ENCODE results near the gene ST6GALNAC3.
"Not testable (repeated sequence)": the region's sequence is repeated elsewhere in the genome, so short reads cannot be mapped to it uniquely, and the experiment has no call there.

ST6GALNAC3 gene

DNA sequence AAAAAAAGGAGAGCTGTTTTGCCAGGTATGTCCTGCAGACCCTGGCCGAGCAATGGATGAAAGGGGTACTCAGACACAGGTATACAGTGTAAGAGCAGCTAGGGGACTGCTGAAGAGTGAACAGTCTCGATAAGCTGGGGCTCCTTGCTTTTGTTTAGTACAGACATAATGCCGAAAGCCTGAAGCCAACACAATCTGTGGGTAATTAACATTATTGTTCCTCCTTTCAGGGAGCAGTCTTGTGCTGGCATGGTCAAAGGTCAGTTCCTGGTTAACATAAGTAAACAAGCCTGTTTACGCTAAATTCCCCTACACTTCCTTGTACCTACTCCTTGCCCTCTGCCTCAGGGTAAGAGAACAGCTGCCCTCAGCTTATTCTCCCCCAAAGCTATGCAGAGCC is 520.5 kb downstream of the ST6GALNAC3 start:
- DNase-seq: no peak

DNA sequence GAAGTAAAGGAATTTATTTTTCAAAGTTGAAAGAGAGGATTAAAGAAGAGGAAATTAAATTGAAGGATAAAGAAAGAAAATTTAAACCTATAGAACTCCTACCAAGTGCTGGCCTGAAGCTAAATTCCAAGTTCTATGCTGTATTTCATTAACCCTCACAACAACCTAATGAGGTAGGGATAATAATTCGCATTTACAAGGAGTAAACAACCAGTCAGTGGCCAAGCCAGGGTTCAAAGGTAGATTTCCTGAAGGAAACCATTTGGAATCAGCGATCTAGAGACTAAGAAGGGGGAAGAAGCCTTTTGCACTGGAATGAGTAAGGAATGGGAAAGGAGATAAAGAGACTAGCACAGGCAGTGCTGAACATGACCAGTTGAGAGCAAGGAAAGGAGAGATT is 526.9 kb downstream of the ST6GALNAC3 start:
- no peak for DNase-seq

DNA sequence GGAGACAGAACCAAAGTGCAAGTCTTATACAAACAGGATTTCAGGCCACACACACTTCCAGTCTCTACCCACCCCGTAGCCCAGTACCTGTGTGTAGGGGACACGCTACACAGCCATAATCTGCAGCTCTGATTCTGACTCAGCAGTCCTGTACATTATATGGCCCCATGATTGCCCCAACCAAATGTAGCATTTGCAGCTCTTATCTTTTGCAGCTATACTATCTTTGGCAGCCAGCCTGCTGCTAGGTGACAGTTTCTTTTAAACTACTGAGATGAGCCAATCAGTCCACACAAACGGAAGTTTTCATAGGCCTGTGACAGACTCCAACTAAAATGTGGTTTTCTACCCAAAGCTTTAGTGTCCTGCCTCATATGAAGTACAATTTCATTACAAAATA is 533.2 kb downstream of the ST6GALNAC3 start:
- no peak for DNase-seq

GRCh38 chr1:76611770-76612445 is 537.4 kb downstream of the ST6GALNAC3 start:
- DNase-seq: no peak

DNA sequence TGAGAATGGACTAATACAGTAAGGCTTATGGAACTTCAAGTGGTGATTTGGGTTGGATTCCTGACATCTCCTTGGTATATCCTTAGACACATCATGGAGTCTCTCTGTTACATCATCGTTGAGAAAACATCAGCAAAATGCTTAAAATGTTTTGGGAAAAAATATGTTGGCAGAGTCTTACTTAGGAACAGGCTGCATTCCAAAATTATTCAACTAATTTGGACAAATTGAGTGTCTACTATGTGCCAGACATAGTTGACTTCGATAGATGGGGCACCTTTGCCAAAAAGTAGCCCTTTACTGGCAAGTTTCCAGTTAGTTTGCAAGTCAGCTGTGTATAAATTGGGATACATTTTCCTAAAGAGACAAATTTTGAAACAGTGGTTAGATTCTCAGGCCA is 539.3 kb downstream of the ST6GALNAC3 start:
- no peak for DNase-seq

GRCh38 chr1:76615253-76616035 is 540.9 kb downstream of the ST6GALNAC3 start:
- DNase-seq: no peak

DNA sequence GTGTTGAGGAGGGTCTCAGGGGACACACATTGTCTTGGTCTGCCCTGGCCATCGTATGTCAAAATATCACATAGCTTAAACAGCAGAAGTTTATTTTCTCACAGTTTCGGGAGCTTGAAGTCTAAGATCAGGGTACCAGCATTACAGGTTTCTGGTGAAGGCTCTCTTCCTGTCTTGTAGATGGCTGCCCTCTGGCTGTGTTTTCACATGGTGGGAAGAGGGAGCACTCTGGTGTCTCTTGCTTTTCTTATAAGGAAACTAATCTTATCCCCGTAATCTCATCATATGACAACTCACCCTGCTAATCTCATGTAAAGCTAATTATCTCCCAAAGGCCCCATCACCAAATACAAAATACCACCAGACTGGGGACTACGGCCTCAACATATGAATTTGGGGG is 545.8 kb downstream of the ST6GALNAC3 start:
- DNase-seq: peak; percentile 97

- no peak for DNase-seq
Observed at GRCh38 chr1:76622774-76623528, 548.4 kb downstream of the ST6GALNAC3 start.

DNA sequence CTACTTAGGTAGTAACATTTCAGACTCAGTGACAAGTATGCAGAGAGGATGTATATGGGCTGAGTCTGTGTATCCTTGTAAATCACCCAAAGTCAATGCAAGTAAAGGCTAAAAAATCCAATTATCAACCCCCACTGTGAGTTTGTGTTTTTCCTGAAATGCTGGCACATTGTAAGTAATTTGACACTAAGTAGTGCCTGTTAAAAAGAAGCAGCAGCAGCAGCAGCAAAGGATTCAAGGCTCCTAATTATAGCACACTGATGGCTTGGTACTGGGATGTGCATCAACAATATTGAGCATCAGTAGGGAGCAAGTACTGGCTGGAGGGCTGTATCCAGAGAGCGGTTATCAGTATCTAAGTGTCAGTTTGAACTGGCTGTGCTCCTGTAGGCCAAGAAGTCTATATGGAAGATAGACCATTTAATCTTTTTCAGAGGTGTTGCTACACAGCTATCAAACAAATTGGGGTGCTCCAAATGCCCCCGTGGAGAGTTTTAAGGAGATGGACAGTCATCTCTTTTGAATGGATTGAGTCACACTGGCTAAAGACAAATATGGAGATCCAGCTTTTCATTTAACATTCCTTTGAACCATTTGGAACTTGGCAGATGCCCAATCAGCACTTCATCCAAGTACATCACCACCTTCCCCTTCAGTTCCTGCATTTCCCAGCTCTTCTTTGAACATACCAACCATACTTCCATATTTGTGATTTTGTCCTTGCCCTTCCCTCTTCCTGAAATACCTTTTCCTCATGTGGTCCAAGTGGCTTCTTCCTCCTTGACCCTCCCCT is 551.5 kb downstream of the ST6GALNAC3 start:
- DNase-seq: peak; percentile 62

DNA sequence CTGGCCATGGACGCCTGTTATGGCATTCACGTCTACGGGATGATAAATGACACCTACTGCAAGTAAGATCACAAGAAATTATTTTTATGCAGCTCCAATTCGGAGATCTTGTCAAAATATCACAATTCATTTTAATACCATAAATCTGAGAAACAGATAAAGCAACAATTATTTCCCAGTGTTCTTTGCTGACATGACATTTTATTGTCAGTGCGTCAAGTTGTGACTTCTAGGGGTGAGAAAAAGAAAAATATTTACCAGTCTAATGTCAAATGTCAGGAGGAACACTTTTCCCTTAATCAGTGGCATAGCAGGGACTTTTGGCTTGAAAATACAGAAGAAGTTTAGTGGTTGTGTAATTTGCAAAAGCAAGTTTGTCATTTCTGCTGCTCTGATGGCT is 553.0 kb downstream of the ST6GALNAC3 start:
- DNase-seq: no peak

GRCh38 chr1:76627901-76628300 is 553.4 kb downstream of the ST6GALNAC3 start:
- no peak for DNase-seq

GRCh38 chr1:76632136-76632535 is 557.6 kb downstream of the ST6GALNAC3 start:
- no peak for DNase-seq

DNA sequence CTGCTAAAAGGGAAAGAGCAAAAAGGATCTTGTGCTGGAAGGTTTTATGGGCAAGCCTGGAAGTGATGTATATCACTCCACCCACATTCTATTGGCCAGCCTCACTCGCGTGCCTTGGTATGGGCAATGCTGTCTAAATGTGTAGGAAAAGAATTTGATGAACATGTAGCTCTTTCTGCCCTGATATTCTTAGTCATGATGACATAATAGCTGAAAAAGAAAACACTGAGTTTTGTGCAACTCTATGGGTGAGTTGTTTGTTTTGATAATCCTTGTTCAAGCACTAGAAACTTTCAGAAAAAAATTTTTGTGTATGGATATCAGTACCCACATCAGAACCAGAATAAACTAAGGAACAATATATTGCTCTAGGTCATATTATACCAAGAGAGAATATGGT is 561.2 kb downstream of the ST6GALNAC3 start:
- DNase-seq: no peak

DNA sequence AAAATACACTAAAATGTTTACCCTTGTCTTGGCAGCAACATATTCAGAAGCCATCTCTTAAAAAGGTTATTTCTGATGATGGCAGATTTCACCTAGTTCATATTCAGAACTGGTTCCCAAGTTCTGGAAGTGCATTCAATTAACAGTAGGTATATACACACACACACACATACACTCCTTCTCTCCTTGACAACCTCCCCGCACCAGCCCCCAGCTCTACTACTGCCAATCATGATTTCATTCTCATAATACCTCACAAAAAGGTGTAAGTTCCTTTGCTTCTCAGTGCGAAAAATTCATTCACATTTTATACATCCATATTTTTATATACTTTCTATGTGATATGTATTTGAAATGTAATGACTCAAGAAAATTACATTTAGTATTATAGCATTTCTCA is 564.6 kb downstream of the ST6GALNAC3 start:
- DNase-seq: no peak

DNA sequence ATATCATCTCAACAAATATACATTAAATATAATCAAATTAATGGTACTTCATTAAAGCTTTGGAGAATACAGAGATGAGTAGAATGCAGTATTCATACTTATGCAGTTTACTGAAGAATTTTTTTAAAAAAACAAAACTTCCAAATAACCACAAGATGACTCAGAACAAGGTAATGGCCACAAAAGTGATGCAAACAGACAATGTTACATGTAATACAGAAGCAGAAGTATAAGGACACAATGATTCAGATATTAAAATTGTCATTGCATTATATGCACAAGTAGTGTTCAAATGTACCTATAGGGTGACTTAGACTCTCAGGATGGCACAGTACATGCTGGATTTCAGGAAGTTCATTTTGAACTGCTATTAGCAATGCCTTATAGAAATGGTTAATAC is 565.5 kb downstream of the ST6GALNAC3 start:
- DNase-seq: no peak

DNA sequence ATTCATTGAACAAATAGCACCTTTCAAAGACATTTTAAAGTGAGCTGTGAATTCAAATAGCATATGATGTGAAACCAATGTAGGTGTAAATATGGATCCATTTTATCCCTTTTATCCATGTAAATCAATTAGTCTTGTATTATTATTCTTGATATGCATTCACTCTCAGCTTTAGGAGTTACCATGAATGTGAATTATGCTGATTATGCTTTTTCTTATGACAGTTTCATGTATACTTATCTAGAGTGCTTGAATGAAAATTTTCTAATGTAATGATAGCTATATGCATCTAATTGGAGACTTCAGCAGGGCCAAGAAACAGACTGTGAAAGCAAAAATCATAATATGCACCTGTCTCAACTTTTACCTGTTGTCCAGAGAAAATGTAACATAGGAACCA is 566.2 kb downstream of the ST6GALNAC3 start:
- DNase-seq: no peak

GRCh38 chr1:76644139-76644538 is 569.6 kb downstream of the ST6GALNAC3 start:
- DNase-seq: no peak

- not testable (repeated sequence) for DNase-seq
Observed at GRCh38 chr1:76652860-76653259, 578.3 kb downstream of the ST6GALNAC3 start.

GRCh38 chr1:76657623-76658022 is 583.1 kb downstream of the ST6GALNAC3 start:
- peak; percentile 57 for DNase-seq

DNA sequence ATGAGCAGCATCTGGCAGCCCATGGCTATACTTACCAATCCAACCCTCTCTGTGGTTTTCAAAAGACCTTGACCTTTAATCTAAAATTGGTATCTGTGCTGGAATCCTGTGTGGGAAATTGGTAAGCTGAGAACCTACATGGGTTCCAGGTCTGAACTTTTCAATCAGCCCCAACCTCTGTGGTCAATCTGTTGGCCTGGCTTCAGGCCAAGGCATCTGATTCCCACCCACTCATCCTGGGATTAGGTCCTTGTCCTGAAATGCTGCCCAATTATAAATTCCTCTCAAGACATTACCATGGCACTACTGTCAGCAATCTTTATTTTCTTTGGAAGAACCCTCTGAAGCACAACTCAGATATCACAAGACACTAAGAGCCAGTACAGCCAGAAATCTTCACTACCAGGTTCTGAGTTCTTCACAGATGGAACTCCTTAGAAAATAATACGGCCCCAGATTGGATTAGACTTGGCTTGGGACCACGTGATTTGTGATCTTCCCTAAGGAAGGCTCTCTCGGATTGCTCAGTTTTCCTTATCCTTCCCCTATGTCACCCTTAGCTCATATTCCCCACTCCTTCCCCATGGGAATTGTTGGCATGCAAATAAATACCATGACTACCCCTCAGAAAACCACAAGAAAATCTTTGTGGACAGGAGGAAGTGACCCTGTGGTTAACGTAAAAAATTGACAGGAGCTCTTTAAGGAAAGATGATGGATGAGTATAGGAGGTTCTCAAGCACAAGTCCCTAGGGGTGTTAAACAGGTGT is 584.8 kb downstream of the ST6GALNAC3 start:
- peak; percentile 69 for DNase-seq

- DNase-seq: no peak
Observed at GRCh38 chr1:76661531-76661930, 587.0 kb downstream of the ST6GALNAC3 start.

- peak; percentile 31 for DNase-seq
Observed at GRCh38 chr1:76666499-76666898, 592.0 kb downstream of the ST6GALNAC3 start.
